CD14-positive monocyte (primary cell): ENCODE results near the gene MS4A14. TPM values are rescaled to one million over a fixed set of nuclear protein-coding genes. Genes with fewer than 3 reads are reported as not detected.

ENCODE experiments used
- DNase-seq, 3 donors: peaks; one replicate each; pipeline ENCODE4 v3.0.0-alpha.2; 2011 to 2022
- H2AFZ ChIP-seq: 2 replicates; pipeline ENCODE4 v1.6.0; 2012; ENCODE audit warnings: mild to moderate bottlenecking, low read depth, low read length, inconsistent platforms; ENCODE audit not compliant: insufficient read depth, poor library complexity, severe bottlenecking
- H3K27ac ChIP-seq, 2 donors: 1 replicate in 1 of 2; 2 replicates in 1 of 2; pipeline ENCODE4 v1.5.1; 2012 to 2013; ENCODE audit warnings: low read length in 2 of 2, control low read depth in 1 of 2, inconsistent platforms in 1 of 2, low read depth in 1 of 2, mild to moderate bottlenecking in 1 of 2
- H3K27me3 ChIP-seq, 2 donors: one replicate each; pipeline versions ENCODE4 v1.6.0 to v1.6.1; 2011 to 2013; ENCODE audit warnings: low read length in 2 of 2; ENCODE audit not compliant: control insufficient read depth in 2 of 2, insufficient read depth in 2 of 2
- H3K36me3 ChIP-seq, 2 donors: replicated peaks in 1 of 2; 1 replicate in 1 of 2; 2 replicates in 1 of 2; pipeline versions ENCODE4 v1.5.1 to v1.6.1; 2012 to 2013; ENCODE audit warnings: low read length in 2 of 2, control low read depth in 1 of 2, inconsistent platforms in 1 of 2, mild to moderate bottlenecking in 1 of 2; ENCODE audit not compliant: insufficient read depth in 2 of 2, control insufficient read depth in 1 of 2
- H3K4me1 ChIP-seq, 2 donors: 1 replicate in 1 of 2; 2 replicates in 1 of 2; pipeline versions ENCODE4 v1.5.1 to v1.6.1; 2012 to 2013; ENCODE audit warnings: low read length in 2 of 2, control low read depth in 1 of 2, inconsistent platforms in 1 of 2, mild to moderate bottlenecking in 1 of 2, moderate library complexity in 1 of 2; ENCODE audit not compliant: insufficient read depth in 2 of 2, control insufficient read depth in 1 of 2
- H3K4me2 ChIP-seq: replicated peaks from 2 replicates; pipeline ENCODE3; 2012; ENCODE audit warnings: low read length, moderate library complexity, mild to moderate bottlenecking; ENCODE audit not compliant: poor library complexity, severe bottlenecking; ENCODE audit errors: extremely low read depth
- H3K4me3 ChIP-seq, 3 experiments: fragments of 200-600 bp in 1 of 3; sonication (generic) in 1 of 3; replicated peaks in 1 of 3; 1 replicate in 2 of 3; 2 replicates in 1 of 3; pipeline ENCODE4 v1.5.1; 2011 to 2013; ENCODE audit warnings: low read length in 3 of 3, mild to moderate bottlenecking in 3 of 3, control low read depth in 2 of 3, low read depth in 2 of 3, inconsistent platforms in 1 of 3, moderate library complexity in 1 of 3
- H3K79me2 ChIP-seq: 2 replicates; pipeline ENCODE4 v1.6.0; 2012; ENCODE audit warnings: mild to moderate bottlenecking, control low read depth, inconsistent platforms, low read length, moderate library complexity; ENCODE audit not compliant: insufficient read depth
- H3K9ac ChIP-seq: 2 replicates; pipeline ENCODE4 v1.6.0; 2017; ENCODE audit warnings: low read length, mild to moderate bottlenecking; ENCODE audit not compliant: insufficient read depth, poor library complexity, severe bottlenecking
- H3K9me3 ChIP-seq, 2 donors: replicated peaks in 1 of 2; 1 replicate in 1 of 2; 2 replicates in 1 of 2; pipeline versions ENCODE4 v1.5.1 to v1.6.1; 2012 to 2013; ENCODE audit warnings: low read length in 2 of 2, control low read depth in 1 of 2; ENCODE audit not compliant: control insufficient read depth in 1 of 2, insufficient read depth in 1 of 2
- H4K20me1 ChIP-seq: 2 replicates; pipeline ENCODE4 v1.6.0; 2012; ENCODE audit warnings: mild to moderate bottlenecking, low read length, control low read depth, moderate library complexity; ENCODE audit not compliant: insufficient read depth
- H3K27ac Mint-ChIP-seq, 7 donors: one replicate each; pipeline ENCODE4 v1.8.0; 2020; ENCODE audit warnings: mild to moderate bottlenecking in 7 of 7, mixed read lengths in 7 of 7, moderate library complexity in 6 of 7, inconsistent platforms in 2 of 7
- H3K27me3 Mint-ChIP-seq, 3 donors: one replicate each; pipeline ENCODE4 v1.8.0; 2021 to 2022; ENCODE audit warnings: low read depth in 3 of 3, mild to moderate bottlenecking in 3 of 3, mixed read lengths in 3 of 3, moderate library complexity in 3 of 3, inconsistent platforms in 1 of 3
- H3K36me3 Mint-ChIP-seq, 2 donors: one replicate each; pipeline ENCODE4 v1.8.0; 2020; ENCODE audit warnings: mixed read lengths in 2 of 2, inconsistent platforms in 1 of 2, mild to moderate bottlenecking in 1 of 2
- H3K4me1 Mint-ChIP-seq: one replicate; pipeline ENCODE4 v1.8.0; 2020; ENCODE audit warnings: mild to moderate bottlenecking, mixed read lengths
- H3K4me3 Mint-ChIP-seq, 2 donors: one replicate each; pipeline ENCODE4 v1.8.0; 2020; ENCODE audit warnings: mild to moderate bottlenecking in 2 of 2, mixed read lengths in 2 of 2, moderate library complexity in 1 of 2
- H3K9me3 Mint-ChIP-seq, 7 donors: one replicate each; pipeline ENCODE4 v1.8.0; 2020 to 2022; ENCODE audit warnings: mixed read lengths in 7 of 7, mild to moderate bottlenecking in 6 of 7, moderate library complexity in 6 of 7, inconsistent platforms in 2 of 7
- WGBS: methylation state at CpG from one replicate; pipeline ENCODE4 v1.1.5; 2013; ENCODE audit warnings: missing lambda C conversion rate; ENCODE audit not compliant: insufficient coverage; 5-methylcytosine and 5-hydroxymethylcytosine counted together
- intact Hi-C, 2 donors: fragments of 100-400 bp; cut with micrococcal nuclease; formaldehyde crosslinking; loops; one replicate each; pipeline versions ENCODE4 v1.15.0 to v1.15.1; 2023
- polyA plus RNA-seq, 3 donors: library from polyadenylated mRNA; depleted of rRNA in 1 of 3; unstranded in 2 of 3; stranded (reverse) in 1 of 3; fragments of 300-500 nt in 2 of 3; fragments of >200 nt in 1 of 3; fragmentation: Illumina TruSeq in 2 of 3; gene quantifications; 1 replicate in 2 of 3; 2 replicates in 1 of 3; pipeline ENCODE4 v1.2.3, GENCODE V29; 2012 to 2021
- TF ChIP-seq, protein P1 (sequence below): fragments of 200-600 bp; IDR thresholded peaks from one replicate; pipeline ENCODE4 v1.8.0; 2022; ENCODE audit warnings: antibody characterized with exemption, mild to moderate bottlenecking

Gene MS4A14
- polyA plus RNA-seq, 3 donors = 3.0 to 30.8 (median 7.5) TPM

GRCh38 chr11:60357771-60358170 lies 38.5 kb upstream of the MS4A14 start:
- no peak overlapping the region for H3K9ac ChIP-seq
- H3K36me3 ChIP-seq = peaks cover 0 to 4% of the 10 kb centered on the region in 2 donors
- H3K9me3 Mint-ChIP-seq = peaks cover 15 to 33% (median 27%) of the 10 kb centered on the region in 7 donors
- H3K4me1 Mint-ChIP-seq = peaks cover 22% of the 10 kb centered on the region
- peaks cover 21 to 24% of the 10 kb centered on the region in 2 donors for H3K9me3 ChIP-seq
- H3K4me3 ChIP-seq = no peak overlapping the region
- peak overlapping the region; percentile 20 for H3K4me2 ChIP-seq
- peak in 2 of 3 donors; percentile 42 to 53 for DNase-seq
- H3K79me2 ChIP-seq = no peaks in the 10 kb centered on the region
- H3K36me3 Mint-ChIP-seq = peaks cover 0 to 8% of the 10 kb centered on the region in 2 donors
- TF ChIP-seq, protein P1, sequence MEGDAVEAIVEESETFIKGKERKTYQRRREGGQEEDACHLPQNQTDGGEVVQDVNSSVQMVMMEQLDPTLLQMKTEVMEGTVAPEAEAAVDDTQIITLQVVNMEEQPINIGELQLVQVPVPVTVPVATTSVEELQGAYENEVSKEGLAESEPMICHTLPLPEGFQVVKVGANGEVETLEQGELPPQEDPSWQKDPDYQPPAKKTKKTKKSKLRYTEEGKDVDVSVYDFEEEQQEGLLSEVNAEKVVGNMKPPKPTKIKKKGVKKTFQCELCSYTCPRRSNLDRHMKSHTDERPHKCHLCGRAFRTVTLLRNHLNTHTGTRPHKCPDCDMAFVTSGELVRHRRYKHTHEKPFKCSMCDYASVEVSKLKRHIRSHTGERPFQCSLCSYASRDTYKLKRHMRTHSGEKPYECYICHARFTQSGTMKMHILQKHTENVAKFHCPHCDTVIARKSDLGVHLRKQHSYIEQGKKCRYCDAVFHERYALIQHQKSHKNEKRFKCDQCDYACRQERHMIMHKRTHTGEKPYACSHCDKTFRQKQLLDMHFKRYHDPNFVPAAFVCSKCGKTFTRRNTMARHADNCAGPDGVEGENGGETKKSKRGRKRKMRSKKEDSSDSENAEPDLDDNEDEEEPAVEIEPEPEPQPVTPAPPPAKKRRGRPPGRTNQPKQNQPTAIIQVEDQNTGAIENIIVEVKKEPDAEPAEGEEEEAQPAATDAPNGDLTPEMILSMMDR = no peak
- H3K27ac ChIP-seq = no peak overlapping the region
- peak overlapping the region in 2 of 7 donors; percentile 27 to 56 for H3K27ac Mint-ChIP-seq
- H3K27me3 ChIP-seq = no peaks in the 10 kb centered on the region
- peaks cover 0 to 2% (median 0%) of the 10 kb centered on the region in 3 donors for H3K27me3 Mint-ChIP-seq
- H3K4me3 Mint-ChIP-seq = peak overlapping the region in 1 of 2 donors; percentile 12
- H3K4me1 ChIP-seq = peaks cover 19 to 25% of the 10 kb centered on the region in 2 donors
- intact Hi-C loops = loop anchor here in 1 of 2 donors (2.0 kb wide), 1 partner anchor 57 kb away; no protein-coding TSS in a partner anchor
- H2AFZ ChIP-seq = no peak overlapping the region
- WGBS = no CpG with 5 or more reads among the region's 2 CpGs
- no peaks in the 10 kb centered on the region for H4K20me1 ChIP-seq

GRCh38 chr11:60360621-60361020 lies 35.6 kb upstream of the MS4A14 start:
- no peaks in the 10 kb centered on the region for H4K20me1 ChIP-seq
- no peak overlapping the region for H3K4me3 ChIP-seq
- Mint-ChIP-seq H3K9me3 (peaks cover 4 to 22% (median 15%) of the 10 kb centered on the region in 7 donors), H3K4me3 (no peak overlapping the region), H3K27me3 (peaks cover 0 to 2% (median 0%) of the 10 kb centered on the region in 3 donors), H3K27ac (peak overlapping the region in 1 of 7 donors; percentile 40), H3K4me1 (peaks cover 49% of the 10 kb centered on the region), H3K36me3 (peaks cover 0 to 4% of the 10 kb centered on the region in 2 donors)
- H3K27ac ChIP-seq = no peak overlapping the region
- DNase-seq = no peak
- H3K27me3 ChIP-seq = no peaks in the 10 kb centered on the region
- H2AFZ ChIP-seq = peak overlapping the region; percentile 30
- H3K9ac ChIP-seq = no peak overlapping the region
- H3K4me1 ChIP-seq = peaks cover 47 to 53% of the 10 kb centered on the region in 2 donors
- no peaks in the 10 kb centered on the region for H3K79me2 ChIP-seq
- peaks cover 0 to 4% of the 10 kb centered on the region in 2 donors for H3K36me3 ChIP-seq
- intact Hi-C loops = loop anchor here (5.0 kb wide), 2 partner anchors 37 to 122 kb away; partner anchors contain the start of gene MS4A14 (in 2 of the 2)
- no peak overlapping the region for H3K4me2 ChIP-seq
- peaks cover 13 to 14% of the 10 kb centered on the region in 2 donors for H3K9me3 ChIP-seq
- TF ChIP-seq, protein P1 = no peak
- 84% methylated on average over 3 of the region's 4 CpGs for WGBS
